AG08395 (cell line): Measurements from ENCODE around the gene CYP2E1.
A peak's percentile ranks its signal among the peaks of the same experiment; 100 is the strongest.
"Not testable (repeated sequence)": the region's sequence is repeated elsewhere in the genome, so short reads cannot be mapped to it uniquely, and the experiment has no call there.

Source experiments
- DNase-seq: peaks from one replicate; pipeline ENCODE4 v3.0.0; 2012; ENCODE audit warnings: mixed read lengths, low spot score

Gene CYP2E1

GRCh38 chr10:133528845-133529575 is 1.8 kb downstream of the CYP2E1 start:
- peak; percentile 35 for DNase-seq

DNA sequence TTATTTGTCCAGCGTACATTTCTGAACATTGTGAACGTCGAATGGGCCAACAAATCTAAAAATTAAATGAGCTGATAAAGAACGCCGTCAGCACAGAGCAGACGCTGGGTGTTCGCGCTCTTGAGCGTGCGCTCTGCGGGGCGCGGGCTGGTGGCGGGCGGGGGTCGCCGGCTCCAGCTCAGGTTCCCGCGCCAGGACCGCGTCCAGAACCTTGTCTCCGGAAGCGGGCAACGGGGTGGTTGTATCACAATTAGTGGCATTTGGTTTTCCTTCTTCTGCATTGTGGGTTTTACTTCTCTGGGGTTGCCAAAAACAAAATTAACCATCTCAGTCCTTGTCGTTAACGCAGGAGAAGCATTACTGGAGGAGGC is 2.4 kb downstream of the CYP2E1 start:
- DNase-seq: no peak

DNA sequence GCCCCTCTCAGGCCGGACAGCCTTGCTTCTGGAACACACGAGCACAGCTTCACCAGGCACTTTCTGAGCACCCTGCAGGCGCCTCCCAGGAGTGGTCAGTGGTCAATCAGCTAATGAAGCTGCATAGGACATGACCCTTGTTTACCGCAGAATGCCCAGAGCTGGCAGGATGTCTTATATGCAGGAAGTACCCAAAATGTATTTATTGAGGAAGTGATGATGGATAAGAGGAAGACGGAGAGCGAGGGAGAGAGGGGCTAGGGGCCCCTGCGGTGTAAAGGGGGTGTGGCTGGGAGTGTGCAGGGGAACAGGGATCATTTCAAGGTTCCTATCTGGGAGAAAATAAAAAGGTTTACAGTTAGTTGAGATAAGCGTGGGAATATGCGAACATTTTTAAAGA is 3.3 kb downstream of the CYP2E1 start:
- DNase-seq: no peak

- DNase-seq: no peak
These were observed 5.7 kb downstream of the CYP2E1 start for GRCh38 chr10:133532871-133533270.

DNA sequence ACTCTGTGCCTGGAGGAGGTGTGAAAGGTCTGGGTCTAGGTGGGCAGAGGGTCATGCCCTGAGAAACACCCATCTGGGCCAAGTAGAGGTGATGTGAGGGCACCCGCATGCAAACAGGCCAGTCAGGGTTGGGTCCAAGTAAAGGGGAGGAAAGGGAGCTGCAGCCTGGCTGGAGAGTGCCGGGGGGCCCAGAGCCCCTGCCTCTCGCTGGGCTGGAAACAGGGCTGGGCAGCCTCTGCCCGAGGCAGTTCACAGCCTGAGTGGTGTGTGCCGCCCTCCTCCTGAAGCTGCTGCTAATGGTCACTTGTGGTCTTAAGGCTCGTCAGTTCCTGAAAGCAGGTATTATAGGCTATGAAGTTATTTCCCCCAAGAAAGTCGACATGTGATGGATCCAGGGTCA is 7.3 kb downstream of the CYP2E1 start:
- no peak for DNase-seq

DNA sequence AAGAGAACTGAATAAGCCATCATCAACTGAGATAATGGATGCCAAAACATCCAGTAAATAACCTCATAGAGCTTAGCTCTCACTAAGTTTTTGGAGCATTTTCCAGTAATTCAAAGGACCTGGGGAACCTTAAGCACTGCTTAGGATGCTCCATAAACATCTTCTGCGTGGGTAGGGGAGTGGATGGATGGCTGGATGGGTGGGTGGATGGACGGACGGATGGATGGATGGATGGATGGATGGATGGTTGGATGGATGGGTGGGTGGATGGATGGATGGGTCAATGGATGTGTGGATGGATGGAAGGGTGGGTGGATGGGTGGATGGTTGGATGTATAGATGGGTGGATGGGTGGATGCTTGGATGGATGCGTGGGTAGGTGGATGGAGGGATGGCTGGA is 9.0 kb downstream of the CYP2E1 start:
- DNase-seq: no peak

- peak; percentile 27 for DNase-seq
These were observed 10.7 kb downstream of the CYP2E1 start for GRCh38 chr10:133537546-133538545.

DNA sequence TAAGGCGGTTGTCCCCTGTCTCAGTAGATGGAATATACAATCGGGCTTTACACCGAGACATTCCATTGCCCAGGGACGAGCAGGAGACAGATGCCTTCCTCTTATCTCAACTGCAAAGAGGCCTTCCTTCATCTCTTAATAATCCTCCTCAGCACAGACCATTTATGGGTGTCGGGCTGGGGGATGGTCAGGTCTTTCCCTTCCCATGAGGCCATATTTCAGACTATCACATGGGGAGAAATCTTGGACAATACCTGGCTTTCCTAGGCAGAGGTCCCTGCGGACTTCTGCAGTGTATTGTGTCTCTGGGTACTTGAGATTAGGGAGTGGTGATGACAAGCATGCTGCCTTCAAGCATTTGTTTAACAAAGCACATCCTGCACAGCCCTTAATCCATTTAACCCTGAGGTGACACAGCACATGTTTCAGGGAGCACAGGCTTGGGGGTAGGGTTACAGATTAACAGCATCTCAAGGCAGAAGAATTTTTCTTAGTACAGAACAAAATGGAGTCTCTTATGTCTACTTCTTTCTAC is 14.3 kb downstream of the CYP2E1 start:
- not testable (repeated sequence) for DNase-seq

DNA sequence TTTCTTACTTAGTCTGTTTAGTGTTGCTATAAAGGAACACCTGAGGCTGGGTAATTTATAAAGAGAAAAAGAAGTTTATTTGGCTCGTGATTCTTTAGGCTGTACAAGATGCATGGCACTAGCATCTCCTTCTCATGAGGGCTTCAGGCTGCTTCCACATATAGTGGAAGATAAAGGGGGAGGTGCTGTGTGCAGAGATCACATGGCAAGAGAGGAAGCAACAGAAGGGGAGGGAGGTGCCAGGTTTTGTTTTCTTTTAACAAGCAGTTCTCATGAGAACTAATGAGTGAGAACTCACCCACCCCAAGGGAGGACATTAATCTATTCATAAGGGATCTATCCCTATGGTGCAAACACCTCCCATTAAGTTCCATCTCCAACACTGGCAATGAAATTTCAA is 17.3 kb downstream of the CYP2E1 start:
- DNase-seq: no peak

GRCh38 chr10:133554600-133554999 is 27.4 kb downstream of the CYP2E1 start:
- DNase-seq: no peak

- DNase-seq: no peak
These were observed 28.4 kb downstream of the CYP2E1 start for GRCh38 chr10:133555521-133555920.

- no peak for DNase-seq
These were observed 30.2 kb downstream of the CYP2E1 start for GRCh38 chr10:133557381-133557780.

DNA sequence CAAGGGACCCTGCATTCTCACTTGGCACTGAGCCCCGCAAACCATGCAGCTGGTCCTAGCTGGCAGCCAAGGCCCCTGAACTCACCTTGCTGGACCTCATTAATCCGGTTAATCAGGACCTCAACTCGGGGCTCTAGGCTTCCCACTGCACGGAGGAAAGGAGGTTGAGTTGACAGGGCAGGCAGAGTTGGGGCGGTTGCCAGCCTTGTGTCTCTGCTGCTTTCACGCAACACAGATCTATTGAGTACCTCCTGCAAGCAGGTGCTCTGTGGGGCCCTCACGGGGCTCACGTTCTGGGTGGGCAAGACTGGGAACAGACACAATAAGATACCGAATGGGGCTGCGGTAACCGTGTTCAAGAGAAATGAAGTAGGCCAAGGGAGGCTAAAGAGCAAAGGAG is 32.1 kb downstream of the CYP2E1 start:
- DNase-seq: no peak

GRCh38 chr10:133564816-133565215 is 37.7 kb downstream of the CYP2E1 start:
- no peak for DNase-seq

GRCh38 chr10:133565441-133566294 is 38.5 kb downstream of the CYP2E1 start, which contains the start of gene SYCE1:
SYCE1 (minus strand) TSS chr10:133565583; CDS start chr10:133565529, 54 bp downstream.
- no peak for DNase-seq

DNA sequence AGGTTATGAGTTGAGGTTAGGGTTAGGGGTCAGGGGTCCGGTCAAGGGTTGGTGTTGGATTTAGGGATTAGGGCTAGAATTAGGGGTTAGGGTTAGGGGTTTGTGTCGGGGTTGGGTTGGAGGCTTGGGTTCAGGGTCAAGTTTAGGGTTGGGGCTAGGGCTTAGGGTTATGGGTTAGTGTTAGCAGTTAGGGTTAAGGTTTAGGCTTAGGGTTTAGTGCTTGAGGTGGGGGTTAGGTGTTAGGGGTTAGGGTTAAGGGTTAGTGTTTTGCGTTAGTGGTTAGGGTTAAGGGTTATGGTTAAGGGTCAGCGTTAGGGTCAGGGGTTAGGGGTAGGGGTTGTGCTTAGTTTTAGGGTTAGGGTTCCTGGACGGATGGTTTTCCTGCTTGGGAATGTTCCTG is 40.0 kb downstream of the CYP2E1 start:
- no peak for DNase-seq

DNA sequence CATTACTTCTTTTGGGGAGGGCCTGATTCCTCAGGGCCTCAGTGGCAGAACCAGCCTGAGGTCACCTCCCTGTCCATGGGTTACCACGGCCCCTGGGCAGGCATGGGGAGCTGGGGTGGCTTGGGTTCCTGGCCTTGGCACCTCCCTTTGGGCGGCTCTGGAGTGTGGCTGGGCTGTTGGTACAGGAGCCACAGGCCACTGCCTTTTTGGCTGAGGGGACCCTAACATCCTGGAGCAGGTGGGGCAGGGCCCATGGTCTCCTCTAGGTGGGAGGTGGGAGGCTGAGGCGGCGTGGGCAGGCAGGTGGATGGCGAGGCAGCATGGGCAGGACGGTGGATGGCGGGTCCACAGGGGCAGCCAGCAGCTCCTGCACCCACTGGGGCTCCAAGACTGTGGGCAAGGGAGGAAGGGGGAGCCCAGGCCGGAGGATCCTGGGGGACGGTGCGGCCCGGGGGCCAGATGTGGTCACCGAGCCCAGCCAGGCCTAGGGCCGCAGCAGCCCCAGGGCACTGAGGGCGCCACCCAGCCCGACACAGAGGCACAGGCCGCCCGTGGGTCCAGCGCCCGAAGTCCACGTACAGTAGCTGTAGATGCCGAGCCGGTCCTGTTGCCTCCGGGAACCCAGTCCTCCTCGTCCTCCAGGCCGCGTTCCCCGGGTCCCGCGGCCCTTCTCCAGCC is 40.6 kb downstream of the CYP2E1 start:
- no peak for DNase-seq

DNA sequence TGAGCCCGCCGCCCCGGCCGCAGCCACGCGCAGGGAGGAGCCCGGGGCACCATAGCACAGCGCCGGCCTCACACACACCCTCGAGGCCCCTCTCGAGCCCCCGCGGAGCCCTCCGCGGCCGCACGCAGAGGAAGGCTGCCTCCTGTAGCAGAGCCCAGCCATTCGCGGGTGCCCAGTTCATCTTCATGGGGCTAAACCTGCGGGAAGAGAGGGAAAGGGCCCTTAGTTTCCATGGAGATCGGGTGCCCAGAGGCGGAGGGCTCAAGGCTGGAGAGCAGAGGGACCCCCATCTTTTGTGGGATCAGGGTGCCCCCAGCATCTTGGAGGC is 41.1 kb downstream of the CYP2E1 start:
- DNase-seq: no peak

DNA sequence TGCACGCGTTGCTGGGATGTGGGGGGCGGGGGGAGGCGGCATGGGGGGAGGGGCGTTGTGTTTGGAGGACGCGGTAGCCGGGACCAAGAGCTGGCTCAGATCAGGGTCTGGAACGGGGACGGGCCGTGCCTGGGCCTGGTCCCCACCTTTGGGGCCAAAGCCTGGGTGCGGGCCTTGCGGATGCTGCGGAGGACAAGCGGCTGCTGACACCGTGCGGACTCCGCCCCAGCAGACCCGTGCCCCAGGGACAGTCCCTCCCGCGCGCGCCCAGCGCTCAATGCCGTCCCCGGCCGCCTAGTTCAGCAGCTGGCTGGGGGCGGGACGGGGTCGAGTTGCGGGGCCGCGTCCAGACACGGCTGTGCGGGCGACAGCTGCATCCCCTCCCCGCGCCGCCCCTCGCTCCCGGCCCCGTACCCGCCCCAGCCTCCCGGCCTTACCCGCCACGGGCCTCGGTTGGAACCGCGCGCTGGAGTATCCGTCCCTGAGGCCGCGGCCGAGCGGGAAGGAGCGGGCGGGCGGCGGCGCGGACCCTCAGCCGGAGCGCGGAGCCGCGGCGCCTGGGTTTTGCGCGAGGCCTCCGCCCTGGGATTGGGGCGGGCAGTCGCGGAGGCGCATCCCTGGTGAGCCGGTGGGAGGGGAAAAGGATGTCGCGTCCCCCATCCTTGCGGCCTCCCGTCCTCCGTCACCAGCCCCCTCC is 41.8 kb downstream of the CYP2E1 start:
- not testable (repeated sequence) for DNase-seq

DNA sequence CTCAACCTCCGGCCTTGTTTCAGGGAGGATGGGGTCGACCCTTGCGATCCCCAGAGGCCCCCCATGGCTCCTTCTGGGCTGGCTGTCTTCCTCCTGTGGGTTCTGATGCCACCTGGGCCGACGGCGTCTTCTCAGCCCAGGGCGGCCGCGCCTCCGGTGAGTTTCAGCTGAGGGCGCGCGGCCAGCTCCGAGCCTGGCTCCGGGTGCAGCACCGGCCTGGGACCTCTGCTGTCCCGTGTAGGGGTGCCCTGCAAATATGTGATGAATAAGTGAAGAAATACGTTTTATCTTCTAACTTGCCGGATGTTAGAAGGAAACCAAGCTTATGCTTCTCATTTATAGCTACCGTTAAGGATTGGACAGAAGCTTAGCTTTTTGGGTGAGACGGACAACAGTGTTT is 42.6 kb downstream of the CYP2E1 start:
- DNase-seq: not testable (repeated sequence)

GRCh38 chr10:133572055-133572454 is 44.9 kb downstream of the CYP2E1 start:
- not testable (repeated sequence) for DNase-seq
